Right kidney (tissue), 1 donor: ENCODE results near the gene CHCHD3.

Experiments
- DNase-seq: peaks from one replicate; pipeline ENCODE4 v3.0.0-alpha.2; 2016

The CHCHD3 gene

DNA sequence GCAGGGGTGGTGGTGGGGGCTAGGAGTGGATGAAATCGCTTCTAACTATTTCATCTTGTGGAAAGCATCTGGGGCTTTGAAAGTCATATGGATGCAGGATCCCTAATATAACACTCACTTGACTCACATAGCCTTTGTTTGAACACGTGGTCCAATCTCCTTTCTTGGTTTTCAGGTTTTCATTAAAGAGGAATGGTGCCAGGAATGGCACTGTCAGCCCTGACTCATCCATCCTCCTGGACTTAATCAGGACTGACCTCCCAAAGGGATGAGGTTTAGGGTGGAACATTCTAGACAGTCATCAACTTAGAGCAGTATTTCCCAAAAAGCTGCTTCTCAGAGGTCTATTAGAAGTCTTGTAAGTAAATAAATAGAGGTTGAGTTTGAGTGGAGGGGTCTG lies 343.6 kb downstream of the CHCHD3 start:
- no peak for DNase-seq

DNA sequence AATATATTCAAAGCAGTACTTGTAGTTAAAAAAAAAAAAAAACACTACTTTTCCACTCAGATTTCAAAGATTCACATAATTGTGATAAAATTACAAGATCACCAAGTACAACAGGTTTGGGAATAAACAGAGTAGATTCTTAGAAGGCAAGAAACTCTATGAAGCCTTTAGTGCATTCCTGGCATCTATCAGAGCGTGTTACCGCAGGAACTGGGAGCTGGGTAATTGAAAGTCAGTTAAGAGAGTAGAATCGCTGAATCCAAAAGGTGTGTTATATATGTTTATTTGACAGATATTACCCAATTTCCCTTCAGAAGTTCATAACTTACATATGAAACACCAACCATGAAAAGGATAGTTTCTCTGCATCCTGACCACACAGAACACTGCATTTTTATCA lies 346.4 kb downstream of the CHCHD3 start:
- DNase-seq, result no peak
